HG02763 (cell line): ENCODE results near the gene SPIB.
"Not testable (repeated sequence)": the region's sequence is repeated elsewhere in the genome, so short reads cannot be mapped to it uniquely, and the experiment has no call there.

Source experiments
- ATAC-seq: cut with Tn5 transposase; IDR thresholded peaks from one replicate; pipeline ENCODE4 v1.9.1; 2021; ENCODE audit warnings: mild to moderate bottlenecking, moderate library complexity; ENCODE audit not compliant: unreplicated experiment

The SPIB gene

DNA sequence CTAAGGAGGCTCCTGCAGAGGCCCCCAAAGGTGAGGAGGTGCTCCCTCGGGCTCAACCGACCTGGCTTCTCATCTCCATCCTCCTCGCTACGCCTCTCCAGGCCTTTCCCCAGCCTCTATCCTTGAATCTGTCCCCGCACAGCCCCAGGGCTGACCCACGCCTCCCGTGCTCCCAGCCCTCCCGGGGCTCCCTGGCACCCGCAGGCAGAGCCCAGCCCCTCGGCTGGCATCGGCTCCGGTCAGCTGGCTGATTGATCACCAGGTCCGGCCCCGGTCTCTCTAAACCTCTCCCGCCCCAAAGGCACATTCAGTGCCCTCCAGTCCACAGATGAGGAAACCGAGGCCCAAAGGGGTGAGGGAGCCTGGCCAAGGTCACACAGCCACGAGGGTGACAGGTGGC, 16.5 kb downstream of the SPIB start:
- ATAC-seq = no peak

DNA sequence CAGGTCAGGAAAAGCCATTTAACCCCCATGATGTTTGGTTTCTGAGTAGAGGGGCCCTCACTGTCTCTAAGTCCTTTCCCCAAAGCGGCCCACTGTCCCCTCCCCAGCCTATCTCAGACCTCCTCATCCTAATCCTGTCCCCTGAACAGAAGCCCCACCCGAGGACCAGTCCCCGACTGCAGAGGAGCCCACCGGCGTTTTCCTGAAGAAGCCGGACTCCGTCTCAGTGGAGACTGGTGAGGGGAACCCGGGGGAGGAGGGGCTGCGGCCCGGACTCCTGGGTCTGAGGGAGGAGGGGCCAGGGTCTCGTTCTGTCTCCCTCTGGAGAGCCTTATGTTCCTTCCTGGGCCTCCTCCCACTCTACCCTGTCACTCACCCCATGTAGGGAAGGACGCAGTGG, 16.9 kb downstream of the SPIB start:
- no peak for ATAC-seq

DNA sequence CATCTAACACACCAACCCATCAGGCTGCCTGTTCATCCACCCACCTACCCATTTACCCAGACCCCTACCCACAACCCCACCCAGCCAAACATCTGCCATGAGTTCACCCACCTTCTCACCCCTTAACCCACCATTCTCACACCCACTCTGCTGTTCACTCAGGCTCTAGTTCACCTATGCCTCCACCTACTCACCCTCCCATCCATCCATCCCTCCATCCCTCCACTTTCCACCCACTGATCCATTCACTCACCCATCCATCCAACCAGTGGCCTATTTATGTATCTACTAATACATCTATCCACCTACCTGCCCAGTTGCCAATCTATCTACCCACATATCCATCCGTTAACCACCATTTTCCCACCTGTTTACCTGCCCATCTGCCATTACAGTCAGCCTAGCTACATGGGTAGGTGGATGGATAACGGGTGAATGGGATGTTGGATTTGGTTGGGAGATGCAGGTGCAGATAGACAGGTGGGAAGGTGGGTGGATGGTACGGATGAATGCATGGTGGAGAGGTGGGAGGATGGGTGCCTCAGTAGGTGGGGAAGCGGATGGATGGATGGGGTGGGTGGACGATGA, 19.2 kb downstream of the SPIB start:
- ATAC-seq = no peak

DNA sequence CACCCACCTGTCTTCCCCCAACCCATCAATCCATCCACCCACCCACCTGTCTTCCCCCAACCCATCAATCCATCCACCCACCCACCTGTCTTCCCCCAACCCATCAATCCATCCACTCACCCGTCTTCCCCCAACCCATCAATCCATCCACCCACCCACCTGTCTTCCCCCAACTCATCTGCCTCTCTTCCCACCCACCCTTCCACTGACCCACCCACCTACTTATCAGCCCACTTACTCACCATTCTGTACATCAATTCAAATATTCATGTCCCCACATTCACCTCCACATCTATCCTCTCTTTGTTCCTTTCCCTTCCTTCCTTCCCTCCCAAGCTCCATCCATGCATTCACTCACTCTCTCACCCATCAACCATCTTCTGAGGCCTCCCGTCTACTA, 20.4 kb downstream of the SPIB start:
- ATAC-seq = not testable (repeated sequence)

DNA sequence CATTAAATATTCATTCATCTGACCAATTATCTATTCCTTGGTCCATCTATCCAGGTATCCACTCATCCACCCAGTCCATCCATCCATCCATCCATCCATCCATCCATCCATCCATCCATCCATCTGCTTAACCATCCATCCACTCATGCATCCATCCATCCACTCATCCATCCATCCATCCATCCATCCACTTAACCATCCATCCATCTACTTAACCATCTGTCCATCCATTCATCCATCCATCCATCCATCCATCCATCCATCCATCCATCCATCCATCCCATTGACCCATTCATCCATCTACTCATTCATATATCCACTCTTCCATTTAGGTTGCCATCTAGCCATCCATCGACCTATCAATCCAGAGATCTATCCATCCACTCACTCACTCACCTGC, 25.3 kb downstream of the SPIB start:
- ATAC-seq = no peak

DNA sequence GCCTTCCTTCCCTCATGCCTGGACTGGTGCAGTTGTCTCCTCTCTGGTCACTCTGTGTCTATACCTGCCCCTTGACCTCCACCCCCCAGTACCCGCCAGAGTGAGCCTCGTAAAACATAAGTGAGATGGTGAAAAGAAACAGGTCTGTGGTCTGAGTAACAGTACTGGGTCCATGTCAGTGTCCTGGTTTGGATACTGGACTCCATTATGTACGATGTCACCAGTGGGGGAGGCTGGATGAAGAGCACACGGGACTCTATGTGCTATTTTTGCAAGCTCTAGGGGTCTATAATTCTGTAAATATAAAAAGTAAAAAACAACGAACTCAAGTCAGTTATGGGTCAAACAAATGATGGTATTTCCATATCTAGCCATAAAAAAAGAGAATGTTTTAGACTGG, 28.3 kb downstream of the SPIB start:
- ATAC-seq = no peak

DNA sequence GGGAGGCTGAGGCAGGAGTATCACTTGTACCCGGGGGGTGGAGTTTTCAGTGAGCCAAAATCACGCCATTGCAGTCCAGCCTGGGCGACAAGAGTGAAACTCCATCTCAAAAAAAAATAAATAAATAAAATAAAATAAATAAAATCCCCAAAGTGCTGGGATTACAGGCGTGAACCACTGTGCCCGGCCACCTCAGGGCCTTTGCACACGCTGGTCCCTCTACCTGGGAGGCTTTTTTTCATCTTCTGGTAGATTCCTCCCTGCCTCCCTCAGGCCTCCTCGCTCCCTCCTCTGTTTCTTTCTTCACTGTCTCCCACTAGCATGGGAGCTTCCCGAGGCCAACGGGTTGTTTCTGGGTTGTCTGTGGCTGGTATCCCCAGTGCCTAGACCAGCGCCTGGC, 29.0 kb downstream of the SPIB start:
- ATAC-seq = no peak

DNA sequence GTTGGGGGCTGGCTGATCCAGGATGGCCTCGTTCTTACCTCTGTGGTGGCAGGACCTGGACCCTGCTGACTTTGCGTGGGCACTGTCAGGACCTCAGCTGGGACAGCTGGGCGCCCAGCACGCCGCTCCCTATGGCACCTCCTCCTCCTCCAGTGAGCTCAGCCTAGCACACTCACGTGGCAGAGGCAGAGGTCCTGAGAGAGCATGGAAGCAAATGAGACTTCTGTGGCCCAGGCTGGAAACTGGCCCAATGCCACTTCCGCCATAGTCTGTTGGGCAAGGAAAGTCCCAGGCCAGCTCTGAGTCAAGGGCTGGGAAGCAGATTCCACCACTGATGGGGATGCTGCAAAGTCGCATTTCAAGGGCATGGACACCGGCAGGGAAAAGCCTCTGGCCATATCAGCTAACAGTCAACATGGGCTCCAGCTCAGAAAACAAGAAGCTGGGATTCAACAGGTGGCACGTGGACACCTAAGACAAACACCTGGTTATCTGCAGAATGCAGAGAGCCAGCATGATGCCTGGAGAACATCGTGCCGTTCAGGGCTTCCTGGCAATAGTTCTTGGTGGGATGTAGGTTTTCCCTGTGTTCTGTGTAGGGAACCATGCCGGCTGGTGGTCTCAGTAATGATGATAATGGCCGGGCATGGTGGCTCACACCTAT, 30.6 kb downstream of the SPIB start:
- ATAC-seq = no peak

DNA sequence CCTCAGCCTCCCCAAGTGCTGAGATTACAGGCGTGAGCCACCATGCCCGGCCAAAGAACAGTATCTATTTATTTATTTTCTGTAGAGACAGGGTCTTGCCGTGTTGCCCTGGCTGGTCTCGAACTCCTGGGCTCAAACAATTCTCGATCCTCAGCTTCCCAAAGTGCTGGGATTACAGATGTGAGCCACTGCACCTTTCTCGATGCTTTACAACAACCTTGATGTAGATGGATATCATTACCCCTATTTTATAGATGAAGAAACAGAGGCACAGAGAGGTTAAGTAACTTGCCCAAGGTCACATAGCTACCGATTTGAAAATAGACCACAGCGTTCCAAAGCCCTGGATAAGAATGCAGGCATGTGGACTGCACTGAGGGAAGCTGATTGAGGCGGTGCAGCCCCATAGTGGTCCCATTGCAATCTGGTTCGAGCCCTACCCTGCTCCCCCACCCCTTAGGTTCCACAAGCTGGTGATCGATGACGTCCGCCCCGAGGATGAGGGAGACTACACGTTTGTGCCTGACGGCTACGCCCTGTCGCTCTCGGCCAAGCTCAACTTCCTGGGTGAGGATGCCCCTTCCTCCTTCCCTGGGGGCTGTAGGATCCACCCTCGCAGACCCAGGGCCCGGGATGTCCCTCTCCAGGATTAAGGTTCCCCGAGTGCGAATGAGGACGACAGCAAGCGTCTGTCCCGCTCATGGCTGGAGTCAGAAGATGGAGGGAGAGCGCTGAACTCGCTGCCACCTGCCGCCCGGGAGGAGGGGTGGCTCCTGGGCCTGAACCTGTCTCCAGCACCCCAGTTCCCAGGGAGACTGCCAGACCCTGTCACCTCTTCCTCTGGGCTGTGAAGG, 31.9 kb downstream of the SPIB start:
- no peak for ATAC-seq

DNA sequence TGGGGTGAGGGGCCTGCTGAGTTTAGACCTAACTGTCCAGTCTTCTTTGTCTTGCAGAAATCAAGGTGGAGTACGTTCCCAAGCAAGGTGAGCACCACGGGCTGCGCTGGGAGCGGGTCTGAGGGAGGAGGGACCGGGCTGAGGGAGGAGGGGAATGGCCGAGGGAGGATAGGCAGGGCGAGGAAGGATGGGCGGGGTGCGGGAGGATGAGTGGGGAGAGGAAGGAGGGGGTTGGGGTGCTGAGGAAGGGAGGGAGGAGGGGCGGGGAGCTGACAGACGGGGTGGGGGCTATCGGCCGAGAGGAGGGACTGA, 32.4 kb downstream of the SPIB start:
- no peak for ATAC-seq

DNA sequence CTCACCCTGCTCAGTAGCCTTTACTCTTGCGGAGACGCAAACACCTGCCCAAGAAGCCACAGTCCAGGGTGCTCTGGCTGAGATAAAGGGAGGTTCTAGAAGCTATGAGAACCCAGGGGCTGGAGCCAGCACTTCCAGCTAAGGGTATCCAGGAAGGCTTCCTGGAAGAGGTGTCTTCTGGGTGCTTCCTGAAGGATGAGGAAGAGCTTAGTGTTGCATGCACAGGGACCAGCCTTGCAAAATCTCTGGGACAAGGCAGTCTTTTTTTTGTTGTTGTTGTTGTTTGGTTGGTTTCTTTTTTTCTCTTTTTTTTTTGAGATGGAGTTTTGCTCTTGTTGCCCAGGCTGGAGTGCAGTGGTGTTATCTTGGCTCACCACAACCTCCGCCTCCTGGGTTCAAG, 34.5 kb downstream of the SPIB start:
- ATAC-seq = no peak

DNA sequence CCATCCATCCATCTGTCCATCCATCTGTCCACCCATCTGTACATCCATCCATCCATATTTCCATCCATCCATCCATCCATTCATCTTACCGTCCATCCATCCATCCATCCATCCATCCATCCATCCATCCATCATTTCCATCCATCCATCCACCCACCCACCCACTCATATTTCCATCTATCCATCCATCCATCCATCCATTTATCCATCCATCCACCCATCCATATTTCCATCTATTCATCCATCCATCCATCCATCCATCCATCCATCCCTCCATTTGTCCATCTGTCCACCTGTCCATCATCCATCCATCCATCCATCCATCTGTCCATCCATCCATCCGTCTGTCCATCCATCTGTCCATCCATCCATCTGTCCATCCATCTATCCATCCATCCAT, 37.3 kb downstream of the SPIB start:
- no peak for ATAC-seq

DNA sequence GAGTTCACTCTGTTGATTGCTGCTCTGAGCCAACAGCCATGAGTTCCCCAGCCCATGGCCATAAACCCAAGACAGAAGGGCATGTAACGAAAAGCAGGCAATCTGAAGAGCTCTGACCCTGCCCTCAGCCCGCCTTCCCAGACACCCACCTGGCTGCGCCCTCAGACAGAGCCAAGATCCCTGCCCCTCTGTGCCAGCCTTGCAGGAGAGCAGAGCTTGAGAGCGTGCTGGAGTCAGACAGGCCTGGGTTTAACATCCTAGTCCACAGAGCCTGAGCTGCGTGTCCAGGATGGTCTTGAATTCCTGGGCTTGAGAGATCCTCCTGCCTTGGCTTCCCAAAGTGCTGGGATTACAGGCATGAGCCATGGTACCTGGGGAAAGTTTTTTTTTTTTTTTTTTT, 38.6 kb downstream of the SPIB start:
- ATAC-seq = no peak

DNA sequence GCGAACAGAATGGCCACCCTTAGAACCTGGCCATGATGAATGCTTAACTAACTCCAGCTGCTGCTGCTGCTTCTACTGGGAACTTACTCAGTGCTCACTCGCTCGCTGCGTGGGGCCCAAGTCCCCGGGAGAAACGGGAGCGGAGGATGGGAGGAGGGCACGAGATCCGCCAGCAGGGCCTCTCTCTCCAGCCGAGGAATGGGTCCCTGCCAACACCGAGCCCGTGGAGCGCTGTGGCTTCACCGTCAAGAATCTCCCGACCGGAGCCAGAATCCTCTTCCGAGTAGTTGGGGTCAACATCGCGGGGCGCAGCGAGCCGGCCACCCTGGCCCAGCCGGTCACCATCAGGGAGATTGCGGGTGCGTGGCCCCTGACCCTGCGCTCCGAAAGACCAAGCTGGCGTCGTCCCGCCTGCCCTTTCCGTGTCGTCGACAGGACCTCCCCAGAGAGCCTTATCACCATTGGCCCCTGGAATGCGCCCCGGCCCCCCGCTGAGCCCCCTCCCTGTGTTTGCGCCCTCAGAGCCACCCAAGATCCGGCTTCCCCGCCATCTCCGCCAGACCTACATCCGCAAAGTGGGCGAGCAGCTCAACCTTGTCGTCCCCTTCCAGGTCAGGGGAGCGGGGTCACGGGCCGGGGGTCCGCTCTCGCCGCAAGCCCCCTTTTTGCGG, 39.8 kb downstream of the SPIB start:
- ATAC-seq = no peak

DNA sequence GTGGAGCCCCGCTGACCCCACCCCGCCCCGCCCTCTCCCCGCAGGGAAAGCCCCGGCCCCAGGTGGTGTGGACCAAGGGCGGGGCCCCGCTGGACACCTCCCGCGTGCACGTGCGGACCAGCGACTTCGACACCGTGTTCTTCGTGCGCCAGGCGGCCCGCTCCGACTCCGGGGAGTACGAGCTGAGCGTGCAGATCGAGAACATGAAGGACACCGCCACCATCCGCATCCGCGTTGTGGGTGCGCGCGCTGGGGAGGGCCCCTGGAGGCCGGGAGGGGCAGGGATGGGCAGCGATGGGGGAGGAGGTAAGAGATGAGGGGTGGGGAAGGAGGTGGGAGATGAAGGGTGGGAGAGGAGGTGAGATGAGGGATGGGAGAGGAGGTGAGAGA, 40.3 kb downstream of the SPIB start:
- ATAC-seq = no peak

DNA sequence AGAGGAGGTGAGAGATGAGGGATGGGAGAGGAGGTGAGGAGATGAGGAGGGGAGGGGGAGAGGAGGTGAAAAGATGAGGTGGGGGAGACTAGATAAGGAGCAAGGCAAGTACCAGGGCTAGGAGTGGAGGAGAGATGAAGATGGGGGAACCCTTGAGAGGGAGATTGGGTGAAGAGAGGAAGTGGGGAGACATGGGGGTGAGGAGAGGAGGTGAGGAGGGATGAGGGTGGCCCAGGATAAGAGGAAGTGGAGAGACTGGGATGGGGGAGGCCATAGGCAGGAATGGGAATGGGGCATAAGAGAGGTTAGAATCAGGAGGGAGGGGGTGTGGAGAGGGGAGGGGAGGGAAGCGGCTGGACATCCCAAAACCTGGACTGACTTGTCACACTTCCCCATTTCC, 40.9 kb downstream of the SPIB start:
- ATAC-seq = no peak

DNA sequence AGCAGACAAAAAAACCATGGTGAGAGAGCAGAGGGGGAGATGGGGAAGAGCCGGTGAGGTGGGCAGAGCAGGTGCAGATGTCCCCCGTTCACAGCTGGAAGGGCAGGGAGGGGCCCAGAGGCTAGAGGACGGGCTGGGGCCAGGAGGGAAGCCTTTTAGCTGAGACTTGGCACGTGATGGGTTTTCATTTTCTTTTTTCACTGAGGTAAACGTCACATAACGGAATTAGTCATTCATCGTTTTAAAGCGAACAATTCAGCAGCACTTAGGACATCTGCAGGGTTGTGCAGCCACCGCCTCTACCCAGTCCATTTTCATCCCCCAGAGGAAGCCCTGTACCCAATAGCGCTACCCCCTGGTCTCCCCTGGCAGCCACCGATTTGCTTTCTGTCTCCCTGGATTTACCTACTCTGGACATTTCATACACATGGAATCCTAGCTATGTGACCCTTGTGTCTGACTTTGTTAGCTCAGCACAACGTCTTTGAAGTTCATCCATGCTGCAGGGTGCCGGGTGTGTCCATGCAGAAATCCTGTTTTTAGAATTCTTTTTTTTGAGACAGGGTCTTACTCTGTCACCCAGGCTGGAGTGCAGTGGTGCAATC, 41.5 kb downstream of the SPIB start:
- ATAC-seq = peak; percentile 42

DNA sequence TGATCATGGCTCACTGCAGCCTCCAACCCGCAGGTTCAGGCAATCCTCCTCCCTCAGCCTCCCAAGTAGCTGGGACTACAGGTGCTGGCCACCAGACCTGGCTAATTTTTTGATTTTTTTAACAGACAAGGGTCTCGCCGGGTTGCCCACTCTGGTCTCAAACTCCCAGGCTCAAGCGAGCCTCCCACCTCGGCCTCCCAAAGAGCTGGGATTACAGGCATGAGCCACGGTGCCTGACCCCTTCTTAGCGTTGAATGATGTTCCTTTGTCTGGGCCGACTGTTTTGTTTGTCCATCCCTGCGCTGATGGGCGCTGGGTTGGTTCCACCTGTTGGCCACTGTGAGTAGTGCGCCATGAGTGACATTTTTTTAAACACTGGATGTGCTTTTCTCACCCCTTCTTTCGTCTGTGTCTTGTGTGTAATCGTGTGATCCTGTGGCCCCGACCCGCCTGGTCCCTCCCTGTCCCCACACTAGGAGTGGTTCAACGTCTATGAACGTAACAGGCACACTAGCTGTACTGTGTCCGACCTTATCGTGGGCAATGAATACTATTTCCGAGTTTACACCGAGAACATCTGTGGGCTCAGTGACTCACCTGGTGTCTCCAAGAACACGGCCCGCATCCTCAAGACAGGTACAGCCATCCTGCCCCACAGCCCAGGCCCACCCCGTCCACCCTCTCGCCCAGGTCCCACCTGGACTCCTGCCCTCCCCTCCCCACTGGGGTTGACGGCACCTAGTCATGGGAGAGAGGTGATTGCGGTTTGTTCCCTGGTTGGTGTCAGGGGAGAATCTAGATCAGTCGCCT, 42.5 kb downstream of the SPIB start:
- no peak for ATAC-seq

DNA sequence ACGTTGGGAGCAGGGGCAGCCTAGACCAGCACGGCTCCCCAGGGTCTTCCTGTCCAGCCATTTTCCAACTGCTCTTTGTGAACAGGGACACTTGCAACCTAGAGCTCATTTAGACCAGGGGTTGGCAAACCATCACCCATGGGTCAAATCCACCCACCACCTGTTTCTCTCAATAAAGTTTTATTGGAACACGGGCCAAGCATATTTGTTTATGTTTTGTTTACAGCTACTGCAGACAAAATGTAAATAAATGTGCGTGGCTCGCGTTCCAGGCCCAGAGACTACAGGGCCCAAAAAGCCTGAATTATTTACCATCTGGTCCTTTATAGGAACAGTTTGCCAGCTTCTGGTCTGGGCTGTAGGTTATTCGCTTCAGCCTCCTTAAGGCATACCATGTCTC, 44.2 kb downstream of the SPIB start:
- ATAC-seq = no peak

DNA sequence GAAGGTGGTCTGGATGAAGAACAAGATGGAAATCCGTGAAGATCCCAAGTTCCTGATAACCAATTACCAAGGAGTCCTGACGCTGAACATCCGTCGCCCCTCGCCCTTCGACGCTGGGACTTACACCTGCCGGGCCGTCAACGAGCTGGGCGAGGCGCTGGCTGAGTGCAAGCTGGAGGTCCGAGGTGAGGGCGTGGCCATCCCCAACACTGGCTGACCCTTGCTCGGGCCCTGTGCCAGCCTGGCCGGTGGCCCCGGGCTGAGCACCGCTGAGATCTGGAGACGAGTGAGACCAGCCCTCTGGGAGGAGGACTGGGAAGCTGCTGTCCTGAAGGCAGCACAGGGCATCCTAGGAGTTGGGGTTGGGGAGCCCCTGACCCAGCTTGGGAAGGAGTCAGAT, 45.6 kb downstream of the SPIB start:
- no peak for ATAC-seq

DNA sequence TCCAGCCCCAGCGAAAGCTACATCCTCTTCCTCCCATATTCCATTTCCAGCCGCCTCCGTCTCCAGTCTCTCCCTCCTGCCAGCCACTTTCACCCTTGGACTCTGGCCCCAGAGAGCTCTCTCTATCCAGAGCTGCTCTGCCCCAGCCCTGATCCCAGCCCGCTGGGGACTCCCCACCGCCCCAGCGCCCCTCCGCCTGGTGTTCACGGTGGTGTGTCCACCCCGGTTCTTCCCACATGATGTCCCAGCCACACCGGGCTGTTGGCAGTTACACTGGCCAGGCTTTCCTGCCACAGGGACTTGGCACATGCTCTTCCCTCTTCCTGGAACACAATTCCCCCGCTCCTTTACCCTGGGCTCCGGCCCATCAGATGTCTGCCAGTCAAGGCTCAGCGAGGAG, 46.3 kb downstream of the SPIB start:
- ATAC-seq = no peak
